ENCODE measurements around the gene DNAJC3.

The DNAJC3 gene

DNA sequence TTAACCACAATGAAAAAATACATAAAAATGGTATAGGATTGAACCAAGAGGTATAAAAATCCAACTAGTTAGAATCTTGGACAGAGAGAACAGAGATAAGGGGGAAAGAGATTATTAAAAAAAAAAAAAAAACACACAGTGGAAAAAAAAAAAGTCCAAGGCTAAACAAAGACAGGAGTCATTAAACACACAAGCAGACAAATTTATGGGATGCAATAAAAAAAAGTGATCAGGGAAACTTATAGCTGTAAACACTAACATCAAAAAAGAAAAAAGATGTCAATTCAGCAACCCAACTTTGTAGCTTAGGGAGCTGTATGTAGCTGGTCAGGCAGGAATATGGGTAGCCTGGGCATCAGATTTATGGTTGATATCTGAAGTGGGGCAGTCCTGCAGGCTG lies 129.0 kb downstream of the DNAJC3 start:
- TF ChIP-seq, protein P1, sequence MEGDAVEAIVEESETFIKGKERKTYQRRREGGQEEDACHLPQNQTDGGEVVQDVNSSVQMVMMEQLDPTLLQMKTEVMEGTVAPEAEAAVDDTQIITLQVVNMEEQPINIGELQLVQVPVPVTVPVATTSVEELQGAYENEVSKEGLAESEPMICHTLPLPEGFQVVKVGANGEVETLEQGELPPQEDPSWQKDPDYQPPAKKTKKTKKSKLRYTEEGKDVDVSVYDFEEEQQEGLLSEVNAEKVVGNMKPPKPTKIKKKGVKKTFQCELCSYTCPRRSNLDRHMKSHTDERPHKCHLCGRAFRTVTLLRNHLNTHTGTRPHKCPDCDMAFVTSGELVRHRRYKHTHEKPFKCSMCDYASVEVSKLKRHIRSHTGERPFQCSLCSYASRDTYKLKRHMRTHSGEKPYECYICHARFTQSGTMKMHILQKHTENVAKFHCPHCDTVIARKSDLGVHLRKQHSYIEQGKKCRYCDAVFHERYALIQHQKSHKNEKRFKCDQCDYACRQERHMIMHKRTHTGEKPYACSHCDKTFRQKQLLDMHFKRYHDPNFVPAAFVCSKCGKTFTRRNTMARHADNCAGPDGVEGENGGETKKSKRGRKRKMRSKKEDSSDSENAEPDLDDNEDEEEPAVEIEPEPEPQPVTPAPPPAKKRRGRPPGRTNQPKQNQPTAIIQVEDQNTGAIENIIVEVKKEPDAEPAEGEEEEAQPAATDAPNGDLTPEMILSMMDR (IDR thresholded peaks at IDR 0.05), result no peak
- peaks cover 3% of the 10 kb centered on the region for H3K27me3 Mint-ChIP-seq (ENCODE audit: low read depth, poor library complexity)
- peaks cover 89% of the 10 kb centered on the region for H3K36me3 Mint-ChIP-seq (ENCODE audit: low read depth)
- H3K9me3 Mint-ChIP-seq, result peaks cover 72% of the 10 kb centered on the region
- DNase-seq, result no peak
- H3K27ac Mint-ChIP-seq, result no peak overlapping the region
- H3K4me1 Mint-ChIP-seq, result no peaks in the 10 kb centered on the region
- H3K4me3 Mint-ChIP-seq, result no peak overlapping the region

DNA sequence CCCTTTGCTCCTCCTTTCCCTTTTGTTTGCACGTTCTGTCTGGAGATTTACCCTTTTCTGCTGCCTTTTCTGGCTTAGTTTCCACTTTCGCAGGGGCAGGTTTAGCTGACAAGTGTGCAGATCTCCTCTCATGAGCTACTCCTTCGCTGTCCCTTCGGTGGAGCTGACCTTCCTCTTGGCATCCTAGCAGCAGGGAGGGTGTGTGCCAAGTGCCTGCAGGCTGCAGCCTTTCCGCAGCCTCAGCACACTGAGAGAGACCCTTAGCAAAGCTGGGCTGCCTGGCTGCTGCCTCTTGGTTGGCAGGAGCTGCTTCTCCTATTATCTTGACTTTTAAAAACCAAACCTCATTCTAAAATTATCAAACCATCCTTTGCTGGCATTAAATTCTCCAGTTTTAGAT lies 132.5 kb downstream of the DNAJC3 start:
- Mint-ChIP-seq H3K4me1 (no peaks in the 10 kb centered on the region), H3K27me3 (ENCODE audit: low read depth, poor library complexity) (no peaks in the 10 kb centered on the region), H3K27ac (no peak overlapping the region), H3K4me3 (no peak overlapping the region), H3K36me3 (ENCODE audit: low read depth) (peaks cover 86% of the 10 kb centered on the region), H3K9me3 (peaks cover 64% of the 10 kb centered on the region)
- DNase-seq, result no peak
- TF ChIP-seq, protein P1 (IDR thresholded peaks at IDR 0.05), result no peak

DNA sequence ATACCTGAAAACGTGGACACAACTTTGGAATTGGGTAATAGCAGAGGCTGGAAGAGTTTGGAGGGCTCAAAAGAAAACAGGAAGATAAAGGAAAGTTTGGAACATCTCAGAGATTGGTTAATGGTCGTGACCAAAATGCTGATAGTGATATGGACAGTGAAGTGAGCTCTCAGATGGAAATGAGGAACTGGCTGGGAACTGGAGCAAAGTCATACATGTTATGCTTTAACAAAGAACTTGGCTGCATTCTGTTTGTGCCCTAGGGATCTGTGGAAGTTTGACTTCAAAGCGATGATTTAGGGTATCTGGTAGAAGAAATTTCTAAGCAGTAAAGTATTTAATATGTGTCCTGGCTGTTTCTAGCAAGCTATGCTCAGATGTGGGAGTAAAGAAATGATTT lies 136.2 kb downstream of the DNAJC3 start:
- Mint-ChIP-seq H3K9me3 (peaks cover 32% of the 10 kb centered on the region), H3K27ac (no peak overlapping the region), H3K4me3 (no peak overlapping the region), H3K27me3 (ENCODE audit: low read depth, poor library complexity) (no peaks in the 10 kb centered on the region), H3K4me1 (peaks cover 2% of the 10 kb centered on the region), H3K36me3 (ENCODE audit: low read depth) (peaks cover 74% of the 10 kb centered on the region)
- TF ChIP-seq, protein P1 (IDR thresholded peaks at IDR 0.05), result no peak
- DNase-seq, result no peak

DNA sequence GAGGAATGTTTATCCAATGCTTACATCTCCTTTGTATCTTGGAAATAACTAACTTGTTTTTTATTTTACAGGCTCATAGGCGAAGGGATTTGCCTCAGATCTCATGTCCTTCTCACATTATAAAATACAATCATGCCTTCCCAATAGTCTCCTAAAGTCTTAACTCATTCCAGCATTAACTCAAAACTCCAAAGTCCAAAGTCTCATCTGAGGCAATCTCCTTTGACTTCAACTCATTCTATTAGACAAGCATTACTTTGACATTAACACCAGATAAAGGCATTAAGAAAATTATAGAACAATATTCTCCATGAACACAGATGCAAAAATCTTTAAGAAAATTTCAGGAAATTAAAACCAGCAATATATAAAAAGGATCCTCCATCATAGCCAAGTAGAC lies 137.6 kb downstream of the DNAJC3 start:
- Mint-ChIP-seq H3K36me3 (ENCODE audit: low read depth) (peaks cover 61% of the 10 kb centered on the region), H3K27me3 (ENCODE audit: low read depth, poor library complexity) (no peaks in the 10 kb centered on the region), H3K4me3 (no peak overlapping the region), H3K9me3 (peaks cover 19% of the 10 kb centered on the region), H3K27ac (no peak overlapping the region), H3K4me1 (peaks cover 8% of the 10 kb centered on the region)
- DNase-seq, result no peak
- TF ChIP-seq, protein P1 (IDR thresholded peaks at IDR 0.05), result no peak

DNA sequence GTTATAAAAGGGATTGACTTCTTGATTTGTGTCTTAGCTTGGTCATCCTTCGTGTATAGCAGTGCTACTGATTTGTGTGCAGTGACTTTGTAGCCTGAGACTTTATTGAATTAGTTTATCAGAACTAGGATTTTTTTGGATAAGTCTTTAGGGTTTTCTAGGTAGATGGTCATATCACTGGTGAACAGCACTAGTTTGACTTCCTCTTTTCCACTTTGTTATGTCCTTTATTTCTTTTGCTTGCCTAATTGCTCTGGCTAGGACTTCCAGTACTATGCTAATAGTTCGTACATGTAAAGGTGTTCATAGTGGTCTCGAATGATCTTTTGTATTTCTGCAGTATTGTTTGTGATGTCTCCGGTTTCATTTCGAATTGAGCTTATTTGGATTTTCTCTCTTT lies 145.4 kb downstream of the DNAJC3 start:
- Mint-ChIP-seq H3K4me3 (no peak overlapping the region), H3K36me3 (ENCODE audit: low read depth) (peaks cover 68% of the 10 kb centered on the region), H3K9me3 (peaks cover 36% of the 10 kb centered on the region), H3K27me3 (ENCODE audit: low read depth, poor library complexity) (no peaks in the 10 kb centered on the region), H3K4me1 (peaks cover 8% of the 10 kb centered on the region), H3K27ac (no peak overlapping the region)
- no peak for DNase-seq
- TF ChIP-seq, protein P1 (IDR thresholded peaks at IDR 0.05), result no peak

DNA sequence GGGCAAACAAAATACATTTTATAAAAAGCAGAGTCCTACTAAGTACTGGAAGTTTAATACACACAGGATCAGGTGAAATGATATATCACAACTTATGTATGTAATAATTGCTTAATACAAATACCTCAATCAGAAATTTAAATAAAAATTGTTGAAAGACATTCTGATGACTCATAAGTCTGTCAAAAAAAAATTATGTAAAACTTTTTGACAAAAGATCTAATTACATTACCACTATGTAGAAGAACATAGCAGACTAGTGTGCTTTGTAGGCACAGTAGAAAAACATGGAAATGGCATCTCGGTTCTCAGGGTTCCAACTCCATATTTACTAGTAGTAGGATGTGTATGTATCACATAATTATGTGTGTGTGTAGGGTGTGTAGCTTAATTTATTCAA lies 156.2 kb downstream of the DNAJC3 start:
- no peak overlapping the region for H3K27ac Mint-ChIP-seq

More for the DNA sequence above, 156.2 kb downstream of the DNAJC3 start:
- Mint-ChIP-seq H3K36me3 (ENCODE audit: low read depth) (peaks cover 53% of the 10 kb centered on the region), H3K4me1 (peaks cover 14% of the 10 kb centered on the region), H3K9me3 (peaks cover 39% of the 10 kb centered on the region), H3K4me3 (no peak overlapping the region), H3K27me3 (ENCODE audit: low read depth, poor library complexity) (no peaks in the 10 kb centered on the region)
- TF ChIP-seq, protein P1 (IDR thresholded peaks at IDR 0.05), result no peak
- no peak for DNase-seq

Data from nephron progenitor cell (in vitro differentiated cells).